Activated CD4-positive, alpha-beta T cell treated with anti-CD3 and anti-CD28 coated beads for 24 hours (primary cell): Measurements from ENCODE around the gene PAQR3.
"Not testable (repeated sequence)": the region's sequence is repeated elsewhere in the genome, so short reads cannot be mapped to it uniquely, and the experiment has no call there.

Source experiments
- DNase-seq, 2 donors: peaks; one replicate each; pipeline ENCODE4 v3.0.0-alpha.2; 2020; ENCODE audit warnings: low read depth in 2 of 2

The PAQR3 gene

DNA sequence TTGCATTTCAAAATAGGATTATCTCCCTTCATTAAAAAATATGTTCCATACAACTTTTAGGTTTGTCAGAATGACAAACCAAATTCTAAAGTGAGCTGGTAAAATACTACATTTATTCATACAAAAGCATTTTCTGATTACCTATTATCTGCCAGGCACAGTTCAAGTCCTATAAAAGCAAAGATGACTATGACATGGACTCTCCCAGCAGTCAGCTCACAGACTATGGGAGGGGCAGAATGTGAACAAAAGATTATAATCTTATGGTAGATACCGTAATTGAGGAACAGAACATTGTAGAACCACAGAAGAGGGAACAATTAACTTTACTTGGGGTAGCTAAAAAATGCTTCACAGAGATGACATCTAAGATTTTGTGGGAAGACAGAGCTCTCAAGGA is 12.4 kb downstream of the PAQR3 start:
- DNase-seq: no peak

DNA sequence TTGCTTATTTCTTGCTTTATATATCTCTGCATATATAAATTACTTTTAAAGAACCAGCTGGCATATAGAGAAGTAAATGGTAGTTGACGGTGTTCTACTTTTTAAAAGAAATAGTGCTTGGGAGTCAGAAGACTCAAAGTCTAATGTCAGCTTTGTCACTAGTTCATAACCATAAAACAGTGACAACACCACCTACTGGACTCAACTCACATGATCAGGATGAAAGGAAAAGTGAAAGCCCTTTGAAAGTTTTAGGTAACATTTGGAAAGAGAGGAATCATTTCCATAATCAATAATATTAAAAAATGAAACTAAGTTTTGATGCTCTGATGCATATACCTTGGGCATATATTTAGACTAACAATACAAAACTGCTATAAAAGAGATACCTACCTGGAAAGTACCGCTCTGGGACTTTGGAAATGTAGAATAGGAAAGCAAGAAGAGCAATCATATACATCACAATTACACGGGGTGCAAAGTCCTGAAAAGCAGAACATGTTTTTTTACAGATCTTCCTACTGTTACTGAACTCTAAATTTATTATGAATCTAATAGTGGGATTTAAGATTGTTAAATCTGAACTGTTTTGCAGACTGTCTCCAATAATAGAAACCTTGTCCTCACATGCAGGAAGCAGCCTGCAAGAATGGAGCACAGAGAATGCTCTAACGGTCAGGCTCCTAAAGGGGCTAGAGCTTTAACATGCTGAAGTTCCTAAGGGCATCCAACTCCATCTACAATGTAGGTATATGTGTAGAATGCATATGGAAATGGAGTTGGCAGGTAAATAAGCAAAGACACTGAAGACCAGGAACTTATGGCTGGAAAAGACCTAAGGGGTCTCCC is 15.6 kb downstream of the PAQR3 start:
- no peak for DNase-seq

DNA sequence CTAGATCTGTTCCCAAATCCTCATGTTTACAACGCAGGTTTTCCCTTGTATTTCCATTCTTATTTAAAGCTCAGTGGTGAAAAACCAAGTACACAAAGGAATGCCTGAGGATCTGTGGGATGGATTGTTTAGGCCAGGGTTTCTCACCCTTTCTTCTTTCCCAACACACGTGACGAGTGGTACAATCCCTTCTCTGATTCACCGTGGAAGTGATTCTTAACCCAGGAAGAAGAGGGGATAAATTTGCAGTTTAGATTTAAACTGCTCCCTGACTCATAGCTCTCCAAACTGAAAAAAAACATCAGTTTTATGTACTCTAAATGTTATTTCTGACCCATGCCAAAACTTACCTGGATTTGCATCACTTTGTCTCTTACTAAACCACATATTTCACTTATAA is 17.0 kb downstream of the PAQR3 start:
- no peak for DNase-seq

DNA sequence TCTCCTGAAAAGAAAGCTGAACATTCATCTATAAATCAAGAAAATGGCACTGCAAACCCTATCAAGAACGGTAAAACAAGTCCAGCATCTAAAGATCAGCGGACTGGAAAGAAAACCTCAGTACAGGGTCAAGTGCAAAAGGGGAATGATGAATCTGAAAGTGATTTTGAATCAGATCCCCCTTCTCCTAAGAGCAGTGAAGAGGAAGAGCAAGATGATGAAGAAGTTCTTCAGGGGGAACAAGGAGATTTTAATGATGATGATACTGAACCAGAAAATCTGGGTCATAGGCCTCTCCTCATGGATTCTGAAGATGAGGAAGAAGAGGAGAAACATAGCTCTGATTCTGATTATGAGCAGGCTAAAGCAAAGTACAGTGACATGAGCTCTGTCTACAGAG is 28.6 kb downstream of the PAQR3 start:
- DNase-seq: no peak

DNA sequence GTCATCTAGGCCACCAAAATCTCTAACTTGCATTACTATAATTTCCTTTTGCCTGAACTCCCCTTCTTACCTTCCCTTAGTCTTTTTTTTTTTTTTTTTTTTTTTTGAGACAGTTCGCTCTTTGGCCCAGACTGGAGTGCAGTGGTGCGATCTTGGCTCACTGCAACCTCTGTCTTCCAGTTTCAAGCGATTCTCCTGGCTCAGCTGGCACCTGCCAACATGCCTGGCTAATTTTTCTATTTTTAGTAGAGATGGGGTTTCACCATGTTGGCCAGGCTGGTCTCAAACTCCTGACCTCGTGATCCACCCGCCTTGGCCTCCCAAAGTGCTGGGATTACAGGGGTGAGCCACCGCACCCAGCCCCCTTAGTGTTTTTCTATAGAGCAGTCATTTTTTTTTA is 30.3 kb downstream of the PAQR3 start:
- DNase-seq: not testable (repeated sequence)

DNA sequence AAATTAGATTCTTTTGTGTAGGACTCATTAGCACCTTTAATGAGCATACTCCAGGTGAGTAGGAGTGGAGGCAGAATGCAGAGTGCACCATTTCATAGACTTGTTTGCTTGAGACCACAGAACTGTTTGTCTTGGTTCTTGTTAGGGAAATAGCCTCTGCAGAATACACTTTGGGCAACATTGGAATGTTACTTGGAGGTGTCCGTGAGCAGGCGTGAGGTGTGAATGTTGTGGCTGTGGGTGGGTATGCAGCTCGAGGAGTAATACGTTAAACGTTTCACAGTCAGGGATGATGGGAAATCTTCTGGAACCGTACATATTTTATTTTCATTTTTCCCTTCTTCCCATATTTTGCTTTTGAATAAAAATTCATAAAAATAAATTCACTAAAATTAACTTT is 31.6 kb downstream of the PAQR3 start:
- DNase-seq: no peak

DNA sequence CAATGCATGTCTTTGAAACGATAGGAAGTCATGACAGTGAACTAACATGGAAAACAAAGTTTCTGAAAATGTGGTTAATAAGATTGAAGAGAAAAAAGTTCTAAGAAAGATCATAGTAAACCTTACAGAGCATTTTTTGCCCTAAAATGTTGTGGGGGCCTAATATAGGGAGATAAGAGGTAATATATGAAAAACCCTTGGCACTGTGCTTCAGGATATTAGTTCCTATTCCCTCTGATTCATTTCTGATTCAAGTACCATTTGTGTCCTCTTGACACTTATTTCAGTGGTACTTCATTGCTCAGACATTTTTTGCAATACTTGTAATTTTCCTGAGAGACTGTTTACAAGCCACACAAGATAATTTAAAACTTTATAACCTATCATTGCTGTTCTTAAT is 35.1 kb downstream of the PAQR3 start:
- DNase-seq: no peak

DNA sequence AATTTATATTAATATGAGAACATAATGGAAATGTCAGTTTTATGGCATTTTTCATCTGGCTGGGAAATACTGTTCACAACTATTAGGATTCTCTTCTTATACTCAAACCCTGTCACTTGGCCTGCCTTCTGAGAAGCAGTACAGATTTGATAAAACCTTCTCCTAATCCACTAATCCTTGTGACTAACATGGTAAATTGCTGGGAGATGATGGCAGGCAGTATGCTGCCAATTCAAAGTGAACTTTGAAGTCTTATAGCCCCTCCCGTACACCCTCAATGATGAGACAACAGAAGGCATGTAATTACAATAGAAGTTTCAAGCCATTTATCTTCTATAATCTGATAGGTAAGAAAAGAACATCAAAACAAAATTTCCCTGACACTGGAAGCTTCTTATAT is 36.9 kb downstream of the PAQR3 start:
- no peak for DNase-seq

DNA sequence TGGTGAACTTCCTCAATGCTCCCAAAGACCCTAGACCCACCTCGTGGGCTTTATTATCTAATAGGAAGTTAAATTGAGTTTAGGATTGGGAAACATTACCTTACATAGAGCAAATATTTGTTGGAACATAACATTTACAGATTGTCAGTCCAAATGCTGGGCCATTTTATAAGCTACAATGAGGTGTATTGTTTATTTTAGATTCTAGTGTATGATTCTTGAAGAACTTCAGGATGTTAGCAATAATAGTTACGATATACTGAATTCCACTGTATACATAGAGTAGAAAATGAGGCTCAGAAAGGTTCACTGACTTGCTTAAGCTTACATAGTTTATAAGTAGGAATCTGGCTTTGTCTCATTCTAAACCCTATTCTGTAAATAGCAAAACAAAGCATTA is 37.4 kb downstream of the PAQR3 start:
- DNase-seq: no peak

DNA sequence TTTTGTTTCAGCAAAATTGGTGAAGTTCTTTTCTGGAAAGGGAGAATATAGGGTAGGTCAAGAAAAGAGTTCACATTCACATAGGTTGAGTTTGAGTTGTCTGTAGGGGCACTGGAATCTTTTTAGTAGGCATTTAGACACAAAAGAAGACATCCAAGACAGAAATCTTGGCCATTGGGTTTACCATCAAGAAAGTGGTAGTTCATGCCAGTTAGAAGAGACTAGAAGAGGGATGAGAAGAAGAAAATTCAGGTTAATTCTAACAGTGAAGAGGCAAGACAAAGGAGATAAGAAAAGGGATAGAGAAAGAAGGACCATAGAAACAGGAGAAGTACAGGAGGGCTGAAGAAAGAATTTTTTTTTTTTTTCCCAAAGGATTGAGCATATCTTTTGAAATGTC is 39.9 kb downstream of the PAQR3 start:
- DNase-seq: no peak

DNA sequence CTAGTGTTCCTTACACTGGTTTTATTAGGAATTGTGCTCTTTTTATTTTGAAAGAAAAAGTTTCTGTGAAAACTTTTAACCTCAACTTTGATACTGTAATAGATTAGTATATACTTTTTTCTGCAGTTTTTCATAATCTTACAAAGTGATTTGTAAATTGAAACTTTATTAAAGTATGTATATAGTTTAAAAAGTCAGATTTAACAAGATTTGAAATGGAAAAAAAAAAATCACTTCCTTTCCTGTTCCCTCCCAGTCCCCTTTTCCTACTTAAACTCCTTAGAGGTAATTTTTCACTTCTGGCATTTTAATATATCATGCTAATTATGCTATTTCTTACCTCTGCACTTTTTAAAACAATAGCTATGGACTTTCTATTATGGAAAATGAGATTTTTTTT is 49.3 kb downstream of the PAQR3 start:
- no peak for DNase-seq

DNA sequence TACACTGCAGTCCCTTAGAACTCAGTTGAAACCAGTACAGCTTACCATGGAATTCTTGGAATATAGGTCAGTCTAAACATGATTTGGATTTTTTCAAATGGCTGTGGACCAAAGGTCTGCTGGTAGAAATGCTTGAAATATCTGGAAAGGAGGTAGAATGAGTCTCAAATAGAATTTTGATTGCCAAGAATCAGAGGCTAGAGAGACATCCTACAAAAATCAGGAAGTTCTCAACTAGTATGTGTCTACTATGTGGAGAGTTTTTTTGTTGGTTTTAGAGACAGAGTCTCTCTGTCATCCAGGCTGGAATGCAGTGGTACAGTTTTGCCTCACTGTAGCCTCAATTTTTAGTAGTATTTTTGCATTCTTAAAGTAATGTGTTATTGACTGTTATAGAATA is 53.6 kb downstream of the PAQR3 start:
- DNase-seq: no peak

DNA sequence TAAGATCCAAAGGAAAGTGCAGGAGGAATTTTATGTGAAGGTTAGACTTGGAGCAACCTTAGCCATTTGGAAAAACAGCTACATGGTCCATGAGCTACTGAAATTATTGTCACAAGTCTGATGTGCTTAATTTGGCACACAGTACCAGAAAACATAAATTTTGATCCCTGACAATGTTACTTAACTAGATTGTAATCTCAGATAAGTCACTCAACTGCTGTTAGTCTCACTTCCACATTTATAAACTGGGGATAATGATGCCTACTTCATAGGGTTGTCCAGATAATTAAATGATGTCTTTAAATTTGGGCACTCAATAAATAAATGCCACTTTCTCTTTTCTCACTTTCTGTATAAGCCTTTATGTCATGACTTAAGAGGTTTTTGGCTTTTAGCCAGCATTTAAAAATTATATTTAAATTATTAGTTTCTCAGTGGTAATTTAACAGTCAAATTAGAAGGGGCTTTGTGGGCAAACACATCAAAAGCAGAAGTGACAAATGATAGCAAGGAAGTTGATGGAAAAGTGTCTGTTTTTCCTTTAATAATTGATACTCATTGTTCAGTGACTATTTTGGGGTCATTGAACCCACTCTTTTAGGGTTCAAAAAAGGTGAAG is 58.3 kb downstream of the PAQR3 start:
- no peak for DNase-seq

DNA sequence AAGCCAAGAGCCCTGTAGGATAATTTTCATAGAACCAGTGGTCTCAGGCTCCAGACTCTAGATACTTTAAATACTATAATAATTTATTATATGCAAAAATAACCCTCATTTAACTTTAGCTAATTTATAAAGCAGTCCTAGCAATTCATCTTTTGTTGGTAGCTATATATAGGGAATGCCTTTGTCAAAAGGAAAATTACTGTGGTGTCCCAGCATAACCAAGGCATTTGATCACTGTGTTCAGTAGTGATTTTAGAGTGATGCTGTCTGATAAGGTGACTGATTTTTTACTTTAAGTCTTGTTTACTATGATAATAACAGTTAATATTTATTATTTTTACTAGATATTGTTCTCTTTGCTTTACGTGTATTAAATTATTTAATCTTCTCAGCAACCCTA is 61.2 kb downstream of the PAQR3 start:
- no peak for DNase-seq

DNA sequence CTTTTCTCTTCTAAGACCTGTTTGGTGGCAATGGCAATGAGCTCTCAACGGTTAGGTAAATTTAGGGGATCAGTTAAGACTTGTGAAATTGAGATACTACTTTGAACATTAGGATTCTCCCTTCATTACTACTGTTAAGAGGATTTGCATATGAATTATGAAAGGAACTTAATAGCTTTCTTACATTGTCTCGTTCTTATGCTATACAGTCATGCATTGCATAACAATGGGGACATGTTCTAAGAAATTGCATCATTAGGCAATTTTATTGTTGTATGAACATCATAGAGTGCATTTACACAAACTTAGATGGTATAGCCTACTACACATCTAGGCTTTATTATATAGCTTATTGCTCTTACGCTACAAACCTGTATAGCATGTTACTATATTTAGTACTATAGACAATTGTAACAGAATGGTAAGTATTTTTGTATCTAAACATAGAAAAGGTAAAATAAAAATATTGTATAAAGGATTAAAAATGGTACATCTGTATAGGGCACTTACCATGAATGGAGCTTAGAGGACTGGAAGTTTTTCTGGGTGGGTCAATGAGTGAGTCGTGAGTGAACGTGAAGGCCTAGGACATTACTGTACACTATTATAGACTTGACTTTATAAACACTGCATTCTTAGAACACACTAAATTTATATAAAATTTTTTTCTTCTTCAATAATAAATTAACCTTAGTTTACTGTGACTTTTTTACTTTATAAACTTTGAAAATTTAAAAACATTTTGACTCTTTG is 62.5 kb downstream of the PAQR3 start:
- DNase-seq: no peak

DNA sequence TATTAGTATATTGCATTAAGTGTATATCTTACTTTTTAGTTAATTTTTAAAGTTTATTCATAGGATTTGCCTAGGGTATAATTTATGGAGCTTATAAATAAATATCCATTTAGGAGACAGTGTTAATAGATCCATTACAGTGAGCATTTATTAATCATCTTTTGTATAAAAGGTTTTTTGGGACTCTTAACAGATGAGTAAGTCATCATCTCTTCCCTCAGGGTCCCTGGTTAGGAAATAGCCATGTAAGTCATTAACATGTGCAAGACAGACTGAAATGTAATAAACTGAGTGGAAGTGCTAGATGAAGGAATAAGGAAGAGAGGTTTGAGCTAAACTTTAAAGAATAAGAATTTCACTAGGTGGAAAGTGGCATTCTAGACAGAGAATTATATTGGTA is 69.2 kb downstream of the PAQR3 start:
- no peak for DNase-seq

DNA sequence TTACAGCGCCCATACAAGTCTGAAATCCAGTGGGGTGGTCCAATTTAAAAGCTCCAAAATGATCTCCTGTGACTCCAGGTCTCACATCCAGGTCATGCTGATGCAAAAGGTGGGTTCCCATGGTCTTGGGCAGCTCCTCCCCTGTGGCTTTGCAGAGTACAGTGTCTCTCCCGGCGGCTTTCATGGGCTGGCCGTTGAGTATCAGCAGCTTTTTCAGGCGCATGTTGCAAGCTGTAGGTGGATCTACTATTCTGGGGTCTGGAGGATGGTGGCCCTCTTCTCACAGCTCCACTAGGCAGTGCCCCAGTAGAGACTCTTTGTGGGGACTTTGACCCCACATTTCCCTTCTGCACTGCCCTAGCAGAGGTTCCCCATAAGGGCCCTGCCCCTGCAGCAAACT is 70.5 kb downstream of the PAQR3 start:
- DNase-seq: not testable (repeated sequence)

DNA sequence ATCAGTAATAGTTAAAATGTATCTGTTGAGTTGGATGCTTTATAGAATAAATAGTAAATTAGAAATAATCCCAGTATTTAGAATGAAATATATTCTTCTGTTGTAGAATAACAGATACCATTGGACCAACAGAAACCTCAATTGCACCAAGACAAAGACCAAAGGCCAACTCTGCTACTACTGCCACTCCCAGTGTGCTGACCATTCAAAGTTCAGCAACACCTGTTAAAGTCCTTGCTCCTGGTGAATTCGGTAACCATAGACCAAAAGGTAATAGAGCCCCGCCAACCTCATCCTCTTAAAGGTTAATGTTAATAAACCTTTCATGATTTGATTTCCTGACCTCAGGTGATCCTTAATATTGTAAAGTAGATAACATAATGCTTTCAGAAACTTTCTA is 73.8 kb downstream of the PAQR3 start:
- no peak for DNase-seq

DNA sequence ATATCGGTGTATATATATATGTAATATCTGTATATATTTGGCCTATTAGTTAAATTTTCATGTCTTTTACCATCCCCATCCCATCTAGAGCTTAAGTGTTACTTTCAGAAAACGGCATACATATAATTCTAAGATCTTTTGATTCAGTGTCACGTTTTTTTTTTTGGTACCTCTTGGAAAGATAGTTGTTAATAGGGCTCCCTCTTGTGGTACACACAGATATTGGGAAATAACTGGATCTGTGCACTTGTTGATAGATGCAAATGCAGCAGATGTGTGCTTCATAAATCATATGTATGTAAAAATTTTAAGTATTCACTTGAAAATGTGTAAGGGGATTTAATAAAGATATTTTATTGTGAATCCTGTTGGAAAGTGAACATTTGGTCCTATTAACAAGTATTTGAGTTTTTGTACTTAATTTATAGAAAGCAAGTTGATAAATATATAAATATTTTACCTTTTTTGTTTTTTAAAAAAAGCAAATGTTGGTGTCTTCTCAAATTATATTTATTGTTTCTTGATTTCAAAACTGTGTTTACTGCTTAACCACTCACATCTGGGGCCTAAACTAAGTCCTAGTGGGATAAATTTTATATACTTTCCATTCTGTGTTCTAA is 74.7 kb downstream of the PAQR3 start:
- peak in 1 of 2 donors; percentile 14 for DNase-seq

DNA sequence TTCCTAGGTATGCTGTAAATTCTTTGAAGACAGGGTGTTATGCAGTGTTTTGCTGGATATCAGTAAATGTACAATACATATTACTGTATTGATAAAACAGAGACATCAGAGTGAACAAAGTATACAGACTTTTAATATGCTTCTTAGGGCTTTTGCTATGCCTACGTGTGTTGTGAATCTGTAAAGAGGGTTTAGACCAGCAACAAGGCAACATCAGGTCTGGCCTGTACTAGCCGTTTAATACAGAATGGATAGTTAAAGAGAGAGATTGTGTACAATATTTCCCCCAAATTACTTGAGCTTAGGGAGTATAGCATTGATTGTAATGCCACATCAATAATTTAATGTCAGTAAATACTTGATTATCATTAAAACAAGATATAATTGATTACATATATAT is 75.2 kb downstream of the PAQR3 start:
- DNase-seq: no peak

DNA sequence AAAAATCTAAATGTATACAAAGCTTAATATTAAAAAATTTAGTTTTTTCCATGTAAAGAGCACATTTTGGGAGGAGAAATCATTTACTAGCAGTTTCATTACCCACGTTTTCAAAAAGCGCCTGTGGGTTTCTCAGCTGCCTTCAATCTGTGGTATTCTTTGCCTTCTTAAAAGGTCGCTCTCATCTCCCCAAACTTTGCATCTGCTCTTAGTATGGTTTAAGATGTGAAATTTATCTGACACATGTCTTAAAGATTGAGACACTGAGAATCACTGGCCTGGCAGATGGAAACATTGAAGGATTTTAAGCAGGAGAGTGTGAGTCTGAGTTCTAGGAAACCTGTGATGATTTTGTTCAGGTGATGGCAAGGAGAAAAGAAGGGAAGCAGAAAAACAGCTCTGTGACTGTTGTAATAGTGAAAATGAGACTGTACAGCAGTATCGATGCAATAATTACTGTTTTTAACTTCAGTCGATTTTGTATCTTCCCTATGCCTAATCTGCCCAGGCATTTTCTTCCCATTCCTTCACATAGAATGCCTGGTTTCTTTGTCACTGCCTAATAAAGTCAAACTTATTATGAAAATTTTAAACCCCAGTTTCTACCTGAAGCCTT is 75.9 kb downstream of the PAQR3 start:
- no peak for DNase-seq

DNA sequence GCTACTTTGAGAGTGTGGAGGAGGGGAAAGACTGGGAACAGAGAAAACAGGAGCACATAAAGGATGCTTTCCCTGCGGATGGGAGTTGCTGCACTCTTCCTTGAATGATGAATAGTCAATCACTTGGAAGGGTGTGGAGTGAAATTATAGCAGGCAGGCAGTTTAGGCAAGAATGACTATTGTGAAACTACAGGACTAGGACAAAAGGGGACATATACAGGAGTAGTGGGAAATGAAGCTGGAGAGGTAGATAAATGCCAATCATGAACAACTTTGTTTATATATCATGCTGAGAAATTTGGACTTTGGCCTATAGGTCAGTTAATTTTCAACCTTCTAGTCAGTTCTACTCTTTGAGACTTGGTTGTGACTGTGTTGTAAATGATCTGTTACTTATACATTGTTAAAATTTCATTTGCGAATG is 76.9 kb downstream of the PAQR3 start:
- no peak for DNase-seq
